GM18870 (cell line): ENCODE data around the gene OGN.

Experiments used
- ATAC-seq: cut with Tn5 transposase; IDR thresholded peaks from one replicate; pipeline ENCODE4 v1.9.1; 2021; ENCODE audit warnings: moderate library complexity; ENCODE audit not compliant: unreplicated experiment

The OGN gene

DNA sequence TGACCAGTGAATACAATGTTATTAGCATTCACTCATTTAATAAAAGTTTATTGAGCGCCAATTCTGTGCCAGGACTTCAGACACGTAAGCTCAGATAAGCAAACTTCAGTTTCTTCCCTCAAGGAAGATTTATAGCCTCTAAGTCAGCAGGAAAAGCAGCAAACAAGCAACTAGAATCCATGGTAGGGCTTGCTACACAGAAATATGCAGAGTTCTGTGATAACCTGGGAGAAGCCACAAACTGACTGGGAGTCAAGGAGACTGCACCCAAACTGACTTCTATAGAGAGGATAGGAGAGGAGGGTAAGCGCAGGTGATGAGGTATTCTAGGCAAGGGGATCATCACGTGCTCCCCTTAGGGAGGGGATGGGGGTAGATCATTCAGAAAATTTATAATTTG is 1.4 kb upstream of the OGN start:
- ATAC-seq = no peak

DNA sequence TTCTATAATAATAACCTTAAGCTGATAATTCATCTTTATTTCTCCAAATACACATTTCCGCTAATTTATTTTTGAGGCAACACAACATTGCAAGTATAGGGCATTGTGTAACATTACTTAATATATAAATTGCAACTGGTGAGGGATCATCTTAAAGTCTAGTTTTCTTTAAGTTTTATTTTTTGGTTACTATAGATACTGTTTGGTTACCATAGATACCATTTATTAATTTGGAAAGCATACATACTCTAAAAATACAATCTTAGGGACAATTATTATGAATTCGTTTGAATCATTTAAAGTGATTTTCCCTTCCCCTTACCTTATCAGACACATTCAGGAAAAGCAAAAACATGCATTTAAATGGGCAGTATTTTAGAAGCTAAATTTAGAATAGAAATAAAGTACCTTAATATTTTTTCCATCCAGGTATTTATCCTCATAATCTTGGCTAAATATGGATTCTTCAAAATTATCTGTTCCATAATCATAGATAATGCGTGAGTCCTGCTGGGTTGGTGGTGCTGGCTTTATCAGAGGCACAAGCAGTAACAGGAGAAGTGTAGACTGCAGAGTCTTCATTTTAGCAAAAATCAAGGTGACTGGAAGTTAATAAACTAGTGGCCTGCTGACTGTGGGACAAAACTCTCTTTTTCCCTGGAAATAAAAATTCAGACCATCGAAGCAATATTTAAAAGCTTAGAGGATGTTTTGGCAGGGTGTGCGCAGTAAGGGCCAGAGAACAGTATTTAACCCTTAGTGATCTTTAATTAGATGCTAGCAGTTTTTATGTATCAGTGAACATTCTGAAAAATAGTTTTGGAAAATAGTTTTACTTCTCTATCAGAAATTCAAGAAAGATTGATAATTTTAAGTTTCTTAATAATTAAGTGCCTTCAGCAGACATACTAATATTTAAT is 1.3 kb downstream of the OGN start:
- no peak for ATAC-seq

- ATAC-seq = no peak
Observed at GRCh38 chr9:92402360-92402759, 2.0 kb downstream of the OGN start.

- no peak for ATAC-seq
Observed at GRCh38 chr9:92397853-92398252, 6.5 kb downstream of the OGN start.

- ATAC-seq = no peak
Observed at GRCh38 chr9:92395617-92396016, 8.8 kb downstream of the OGN start.

- ATAC-seq = no peak
Observed at GRCh38 chr9:92393686-92394085, 10.7 kb downstream of the OGN start.

- ATAC-seq = no peak
Observed at GRCh38 chr9:92392690-92393089, 11.7 kb downstream of the OGN start.

DNA sequence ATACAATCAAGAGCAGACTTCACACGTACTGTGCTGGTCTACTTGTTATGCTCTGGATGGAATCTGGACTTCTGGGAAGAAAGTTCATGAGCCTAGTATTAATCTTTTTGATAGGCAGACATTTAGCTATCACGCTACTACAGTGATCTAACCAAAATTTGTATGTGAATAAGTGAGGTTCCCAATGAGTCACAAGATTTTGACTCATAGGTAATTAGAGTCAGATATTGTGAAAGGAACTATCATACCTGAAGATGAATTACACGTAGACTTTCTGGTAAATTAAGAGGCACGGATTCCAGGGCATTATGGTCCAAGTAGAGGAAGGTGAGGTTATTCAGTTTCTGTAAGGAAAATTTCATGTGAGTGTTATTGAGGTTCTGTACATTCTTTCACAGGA is 18.4 kb downstream of the OGN start:
- ATAC-seq = no peak

GRCh38 chr9:92385477-92385876 is 18.9 kb downstream of the OGN start:
- ATAC-seq = no peak

- no peak for ATAC-seq
Observed at GRCh38 chr9:92385001-92385400, 19.4 kb downstream of the OGN start.

GRCh38 chr9:92384375-92384774 is 20.0 kb downstream of the OGN start:
- ATAC-seq = no peak

DNA sequence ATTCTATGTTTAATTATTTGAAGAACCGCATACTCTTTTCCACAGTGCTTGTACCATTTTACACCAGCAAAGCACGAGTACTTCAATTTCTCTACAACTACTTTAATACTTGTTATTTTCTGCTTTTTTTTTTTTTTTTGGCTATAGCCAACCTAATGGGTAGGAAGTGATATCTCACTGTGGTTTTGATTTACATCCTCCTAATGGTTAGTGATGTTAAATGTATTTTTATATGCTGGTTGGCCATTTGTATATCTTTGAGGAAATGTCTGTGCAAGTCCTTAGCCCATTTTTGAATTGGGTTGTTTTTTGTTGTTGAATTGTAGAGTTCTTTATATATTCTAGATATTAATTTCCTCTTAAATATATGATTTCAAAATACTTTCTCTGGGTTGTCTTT is 22.6 kb downstream of the OGN start:
- ATAC-seq = no peak

DNA sequence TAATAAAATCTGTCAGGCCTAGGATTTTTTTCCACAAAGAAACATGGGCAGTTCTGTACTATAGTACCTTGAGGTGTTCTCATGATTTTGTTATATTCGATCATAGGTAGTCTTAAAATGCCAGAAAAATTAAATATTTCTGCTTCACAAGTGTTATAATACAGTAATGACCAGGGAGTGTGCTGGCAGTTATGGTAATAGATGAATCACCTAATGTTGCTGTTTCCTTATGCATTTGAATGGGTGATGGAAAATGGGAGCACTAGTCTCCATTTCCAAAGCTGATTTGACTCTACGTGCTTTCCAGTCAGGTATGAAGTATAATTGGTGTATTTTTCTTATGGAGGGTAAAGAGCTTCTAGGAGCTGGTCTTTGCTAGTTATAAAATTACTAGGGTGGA is 23.8 kb downstream of the OGN start:
- no peak for ATAC-seq

GRCh38 chr9:92378865-92379560 is 25.4 kb downstream of the OGN start:
- no peak for ATAC-seq

- ATAC-seq = no peak
Observed at GRCh38 chr9:92377876-92378275, 26.5 kb downstream of the OGN start.

DNA sequence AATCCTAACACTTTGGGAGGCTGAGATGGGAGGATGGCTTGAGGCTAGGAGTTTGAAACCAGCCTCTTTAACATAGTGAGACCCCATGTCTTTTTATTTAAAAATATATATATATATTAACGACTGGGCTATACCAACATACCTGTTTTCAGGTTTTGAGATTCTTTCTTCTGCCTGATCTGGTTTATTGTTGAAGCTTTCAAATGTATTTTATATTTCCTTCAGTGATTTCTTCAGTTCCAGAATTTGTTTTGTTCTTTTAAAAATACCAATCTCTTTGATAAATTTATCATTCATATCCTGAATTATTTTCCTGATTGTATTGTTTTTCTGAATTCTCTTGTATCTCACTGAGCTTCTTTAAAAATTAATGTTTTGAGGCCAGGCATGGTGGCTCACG is 31.2 kb downstream of the OGN start:
- no peak for ATAC-seq

DNA sequence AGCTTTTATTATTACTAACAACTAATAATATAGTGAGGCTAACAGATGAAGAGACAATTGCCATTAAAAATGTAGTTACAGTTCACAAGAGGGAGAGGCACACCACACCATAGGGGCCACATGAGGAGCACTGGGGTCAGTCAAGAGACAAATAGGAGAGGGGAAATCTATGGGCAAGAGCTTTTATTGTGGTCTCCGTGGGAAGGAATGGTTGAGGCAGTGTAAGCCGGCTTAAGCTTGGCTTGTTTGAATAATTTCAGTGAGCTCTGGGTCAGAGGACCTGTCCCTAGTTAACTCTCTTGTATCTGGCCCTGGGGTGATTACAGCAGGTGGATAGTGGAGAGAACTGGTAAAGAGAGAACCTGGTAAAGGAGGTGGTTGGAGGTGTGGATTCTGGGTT is 35.3 kb downstream of the OGN start:
- ATAC-seq = no peak

DNA sequence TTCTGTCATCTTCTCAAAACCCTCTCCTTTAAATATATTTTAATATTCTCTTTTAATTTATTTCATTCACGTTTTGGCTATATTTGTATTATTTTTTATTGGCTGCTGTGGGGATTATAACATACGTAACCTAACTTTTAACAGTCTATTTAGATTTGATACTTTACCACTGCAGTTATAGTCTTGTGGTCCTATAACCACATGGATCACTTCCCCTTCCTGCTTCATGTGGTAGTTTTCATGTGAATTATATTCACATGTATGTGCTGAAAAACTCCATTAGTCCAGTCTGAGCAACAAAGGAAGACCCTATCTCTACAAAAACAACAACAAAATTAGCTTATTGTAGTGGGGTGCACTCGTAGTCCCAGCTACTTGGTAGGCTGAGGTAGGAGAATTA is 44.3 kb downstream of the OGN start:
- ATAC-seq = no peak

DNA sequence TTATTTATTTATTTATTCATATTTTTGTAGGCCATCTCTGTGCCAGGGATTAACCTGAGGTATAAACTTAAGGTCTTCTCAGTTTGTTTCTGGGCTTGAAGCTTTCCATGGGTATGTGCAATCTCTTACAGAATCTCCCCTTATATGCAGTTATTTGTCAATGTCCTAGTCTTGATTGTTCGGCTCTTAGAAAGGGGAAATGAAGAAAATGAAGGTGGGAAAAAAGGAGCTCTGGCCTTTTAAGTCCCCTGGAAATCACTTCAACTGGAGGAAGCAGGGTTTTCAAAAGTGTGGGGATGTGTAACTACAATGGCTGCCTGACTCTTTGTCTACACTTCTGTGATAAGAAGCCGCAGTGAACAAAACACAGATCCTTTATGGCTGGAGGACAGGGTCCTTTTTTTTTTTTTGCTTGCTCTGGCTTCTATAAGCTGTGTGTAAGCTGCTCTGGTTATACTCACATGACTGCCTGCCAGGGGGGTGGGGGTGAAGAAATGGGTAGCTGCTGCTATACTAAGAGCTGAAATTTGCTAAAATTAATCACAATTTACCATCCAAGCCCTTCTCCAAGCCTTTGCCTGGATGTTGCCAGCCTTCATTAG is 44.9 kb downstream of the OGN start:
- no peak for ATAC-seq

GRCh38 chr9:92353051-92353450 is 51.3 kb downstream of the OGN start:
- ATAC-seq = no peak

GRCh38 chr9:92350740-92351133 is 53.6 kb downstream of the OGN start:
- no peak for ATAC-seq
